Measurements from ENCODE around the gene SP9. TPM values are rescaled to one million over a fixed set of nuclear protein-coding genes. Genes with fewer than 3 reads are reported as not detected.

Gene SP9
- total and polyA plus RNA-seq, 4 donors, result not detected

GRCh38 chr2:174327021-174327840 is 7.5 kb upstream of the SP9 start:
- Histone ChIP-seq H3K27me3 (ENCODE audit: control insufficient read depth in 3 of 3, insufficient read depth in 3 of 3, low read length in 2 of 3) (peaks cover 22 to 65% (median 60%) of the 10 kb centered on the region in 3 donors), H3K9me3 (ENCODE audit: control insufficient read depth in 4 of 4, insufficient read depth in 3 of 4, low read length in 3 of 4) (peaks cover 0 to 7% (median 0%) of the 10 kb centered on the region in 4 donors), H3K27ac (ENCODE audit: low read depth in 1 of 2, low read length in 1 of 2) (no peak overlapping the region), H3K9ac (ENCODE audit: insufficient read depth in 1 of 2, low read length in 2 of 2) (no peak overlapping the region), H3K36me3 (ENCODE audit: control insufficient read depth in 4 of 4, insufficient read depth in 4 of 4, low read length in 4 of 4) (no peaks in the 10 kb centered on the region), H3K4me1 (ENCODE audit: control insufficient read depth in 5 of 5, insufficient read depth in 5 of 5, low read length in 5 of 5) (peaks cover 2 to 18% (median 12%) of the 10 kb centered on the region in 5 donors), H3K4me3 (no peak overlapping the region)
- WGBS, 2 donors, result 5 to 7% methylated on average over 41 of the region's 41 CpGs
- TF ChIP-seq CTCF (IDR thresholded peaks at IDR 0.05; ENCODE audit: control extremely low read depth, extremely low read depth), result no peak
- no peak for ATAC-seq (ENCODE audit: insufficient read depth, low FRiP score)
- DNase-seq, result peak in 1 of 3 donors; percentile 21

GRCh38 chr2:174327841-174328113 is 7.0 kb upstream of the SP9 start:
- Histone ChIP-seq H3K36me3 (ENCODE audit: control insufficient read depth in 4 of 4, insufficient read depth in 4 of 4, low read length in 4 of 4) (no peaks in the 10 kb centered on the region), H3K4me1 (ENCODE audit: control insufficient read depth in 5 of 5, insufficient read depth in 5 of 5, low read length in 5 of 5) (peaks cover 2 to 18% (median 12%) of the 10 kb centered on the region in 5 donors), H3K27me3 (ENCODE audit: control insufficient read depth in 3 of 3, insufficient read depth in 3 of 3, low read length in 2 of 3) (peaks cover 22 to 71% (median 64%) of the 10 kb centered on the region in 3 donors), H3K27ac (ENCODE audit: low read depth in 1 of 2, low read length in 1 of 2) (no peak overlapping the region), H3K9me3 (ENCODE audit: control insufficient read depth in 4 of 4, insufficient read depth in 3 of 4, low read length in 3 of 4) (peaks cover 0 to 7% (median 0%) of the 10 kb centered on the region in 4 donors), H3K9ac (ENCODE audit: insufficient read depth in 1 of 2, low read length in 2 of 2) (no peak overlapping the region), H3K4me3 (no peak overlapping the region)
- DNase-seq (no peak), ATAC-seq (ENCODE audit: insufficient read depth, low FRiP score) (no peak)
- TF ChIP-seq CTCF (IDR thresholded peaks at IDR 0.05; ENCODE audit: control extremely low read depth, extremely low read depth), result no peak
- WGBS, 2 donors, result 15 to 17% methylated on average over 6 of the region's 6 CpGs

GRCh38 chr2:174328114-174328960 is 6.4 kb upstream of the SP9 start:
- Histone ChIP-seq H3K4me3 (no peak overlapping the region), H3K4me1 (ENCODE audit: control insufficient read depth in 5 of 5, insufficient read depth in 5 of 5, low read length in 5 of 5) (peaks cover 2 to 20% (median 12%) of the 10 kb centered on the region in 5 donors), H3K27ac (ENCODE audit: low read depth in 1 of 2, low read length in 1 of 2) (no peak overlapping the region), H3K27me3 (ENCODE audit: control insufficient read depth in 3 of 3, insufficient read depth in 3 of 3, low read length in 2 of 3) (peaks cover 22 to 77% (median 70%) of the 10 kb centered on the region in 3 donors), H3K36me3 (ENCODE audit: control insufficient read depth in 4 of 4, insufficient read depth in 4 of 4, low read length in 4 of 4) (no peaks in the 10 kb centered on the region), H3K9ac (ENCODE audit: insufficient read depth in 1 of 2, low read length in 2 of 2) (no peak overlapping the region), H3K9me3 (ENCODE audit: control insufficient read depth in 4 of 4, insufficient read depth in 3 of 4, low read length in 3 of 4) (peaks cover 0 to 7% (median 0%) of the 10 kb centered on the region in 4 donors)
- ATAC-seq (ENCODE audit: insufficient read depth, low FRiP score), result no peak
- 4 to 7% methylated on average over 43 to 44 of the region's 44 CpGs for WGBS, 2 donors
- DNase-seq, result peak; percentile 58 to 71 (median 64)
- no peak for TF ChIP-seq CTCF (IDR thresholded peaks at IDR 0.05; ENCODE audit: control extremely low read depth, extremely low read depth)

All from lung (tissue), 12 donors.